ENCODE results near the gene NUDCD2. TPM values are rescaled to one million over a fixed set of nuclear protein-coding genes. Genes with fewer than 3 reads are reported as not detected.

NUDCD2 gene, protein sequence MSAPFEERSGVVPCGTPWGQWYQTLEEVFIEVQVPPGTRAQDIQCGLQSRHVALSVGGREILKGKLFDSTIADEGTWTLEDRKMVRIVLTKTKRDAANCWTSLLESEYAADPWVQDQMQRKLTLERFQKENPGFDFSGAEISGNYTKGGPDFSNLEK
- total RNA-seq = 3.6 and 6.6 TPM in 2 replicates

DNA sequence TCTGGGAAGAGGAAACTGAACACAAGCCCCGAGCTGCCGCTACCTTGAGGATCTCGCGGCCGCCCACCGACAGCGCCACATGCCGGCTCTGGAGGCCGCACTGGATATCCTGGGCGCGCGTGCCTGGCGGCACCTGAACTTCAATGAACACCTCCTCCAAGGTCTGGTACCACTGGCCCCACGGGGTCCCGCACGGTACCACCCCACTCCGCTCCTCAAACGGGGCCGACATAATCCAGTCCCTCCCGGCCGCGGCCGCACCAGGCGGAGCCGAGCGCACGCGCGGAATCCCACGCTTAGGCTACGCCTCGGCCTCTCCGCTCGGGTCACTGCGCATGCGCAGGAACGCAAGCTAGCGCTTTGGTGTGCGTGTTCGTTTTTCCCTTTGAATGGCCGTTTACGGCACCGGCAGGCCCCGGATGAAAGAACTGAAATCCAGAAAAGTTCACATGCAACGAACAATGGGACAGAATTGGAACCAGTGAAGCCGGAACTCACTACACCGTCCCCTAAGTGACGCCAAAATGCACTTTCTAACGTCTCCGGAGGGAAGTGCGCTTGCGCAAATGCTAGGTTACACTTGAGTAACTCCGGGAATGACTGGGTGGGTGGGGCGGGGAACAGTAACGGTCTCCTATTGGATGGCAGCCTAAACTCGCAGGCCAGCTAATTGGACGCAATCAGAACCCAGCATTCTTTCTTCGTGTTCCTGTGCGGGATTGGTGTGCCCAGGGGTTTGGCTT is at the start of gene NUDCD2:
NUDCD2 (minus strand) TSS at position 284 of the 743 bp plus-strand sequence; CDS start at position 232, 52 bp downstream.

DNA sequence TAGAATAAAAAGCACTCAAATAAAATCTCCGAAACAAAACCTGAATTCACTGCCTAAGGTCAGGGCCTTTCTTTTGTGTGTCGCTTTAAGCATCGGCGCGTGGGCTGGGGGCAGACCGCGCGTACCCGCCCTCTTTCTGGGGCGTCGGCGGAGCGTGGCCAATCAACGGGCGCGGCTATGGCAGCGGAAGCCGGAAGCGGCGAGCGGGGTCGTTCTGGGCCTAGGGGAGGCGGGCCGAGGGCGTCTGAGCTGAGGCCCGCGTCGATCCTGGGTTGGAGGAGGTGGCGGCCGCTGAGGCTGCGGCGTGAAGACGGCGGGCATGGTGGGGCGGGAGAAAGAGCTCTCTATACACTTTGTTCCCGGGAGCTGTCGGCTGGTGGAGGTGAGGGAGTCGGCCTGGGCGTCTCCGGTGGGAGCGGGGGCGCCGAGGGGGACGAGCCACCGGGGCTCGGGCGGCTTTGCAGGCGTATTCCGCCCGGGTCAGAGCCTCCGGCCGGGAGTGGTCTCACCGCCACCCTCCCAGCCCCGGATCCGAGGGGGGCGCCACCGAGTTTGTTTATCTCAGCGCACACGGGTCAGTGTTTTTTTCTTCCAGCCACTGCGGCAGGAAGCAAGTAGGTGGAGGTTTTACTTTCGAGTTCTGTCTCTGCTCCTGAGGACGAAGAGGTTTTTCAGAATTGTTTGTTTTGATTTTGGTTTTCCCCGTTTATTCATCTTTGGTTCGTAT is 45.6 kb upstream of the NUDCD2 start, which contains the start of gene MAT2B:
MAT2B (plus strand) TSS at position 252 of the 727 bp plus-strand sequence; CDS start at position 320, 68 bp downstream.

DNA sequence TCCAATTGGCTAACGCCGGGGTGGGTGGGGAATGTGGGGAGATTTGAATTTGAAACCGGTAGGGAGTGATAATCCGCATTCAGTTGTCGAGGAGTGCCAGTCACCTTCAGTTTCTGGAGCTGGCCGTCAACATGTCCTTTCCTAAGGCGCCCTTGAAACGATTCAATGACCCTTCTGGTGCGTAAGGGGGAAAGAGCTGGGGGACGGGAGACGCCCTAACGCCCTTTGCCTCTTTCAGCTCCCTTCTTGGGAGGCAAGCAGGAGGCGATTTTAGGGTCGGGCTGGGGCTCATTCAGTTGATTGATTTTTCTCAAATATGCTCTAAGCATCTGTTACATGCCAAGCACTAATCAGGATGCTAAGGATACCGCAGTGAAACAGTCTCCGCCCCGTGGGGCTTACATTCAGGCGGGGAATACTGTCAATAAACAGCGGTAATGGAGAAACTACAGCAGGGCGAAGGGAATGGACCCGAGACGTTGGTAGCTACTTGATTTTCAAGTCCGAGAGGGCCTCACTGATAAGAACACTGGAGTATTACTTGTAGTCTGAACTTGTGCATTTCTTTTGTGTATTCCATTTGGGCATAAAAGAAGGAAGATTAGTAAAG is 765 bp upstream of the NUDCD2 start, which contains the start of gene HMMR:
HMMR (plus strand) TSS at position 71 of the 610 bp plus-strand sequence; CDS start at position 132, 61 bp downstream.

DNA sequence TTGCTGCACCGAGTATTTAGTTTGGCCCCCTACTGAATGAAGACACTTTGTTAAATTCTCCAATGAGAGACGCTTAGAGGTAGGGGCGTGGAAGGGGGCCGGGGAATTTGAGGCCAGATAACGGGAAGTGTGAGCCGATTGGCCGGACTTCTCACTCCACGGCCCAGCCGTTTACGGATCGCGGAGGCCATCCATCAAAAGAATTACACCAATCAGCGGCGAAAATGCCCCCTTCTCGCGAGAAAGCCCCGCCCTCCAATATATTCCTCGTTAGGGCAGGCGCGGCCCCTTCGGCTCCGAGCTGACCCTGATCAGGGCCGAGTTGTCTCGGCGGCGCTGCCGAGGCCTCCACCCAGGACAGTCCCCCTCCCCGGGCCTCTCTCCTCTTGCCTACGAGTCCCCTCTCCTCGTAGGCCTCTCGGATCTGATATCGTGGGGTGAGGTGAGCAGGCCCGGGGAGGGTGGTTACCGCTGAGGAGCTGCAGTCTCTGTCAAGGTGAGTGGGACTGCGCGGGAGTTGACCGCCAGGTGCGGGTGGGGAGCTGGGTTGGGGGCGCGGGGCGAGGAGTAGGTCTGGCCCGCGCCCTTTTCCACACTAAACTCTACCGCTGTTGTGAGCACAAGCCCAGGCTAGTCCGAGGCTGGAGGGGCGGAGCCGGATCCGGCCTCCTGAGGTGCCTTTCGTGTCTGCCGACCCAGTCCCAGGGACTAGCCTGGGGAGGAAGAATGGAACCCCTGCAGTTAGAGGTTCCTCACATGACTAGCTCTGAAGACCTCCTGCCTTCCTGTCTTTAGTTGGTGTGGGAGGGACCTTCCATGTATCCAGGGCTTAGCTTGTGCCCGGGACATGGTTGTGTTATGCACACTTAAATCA is 22.4 kb downstream of the NUDCD2 start, which contains the start of gene CCNG1:
CCNG1 (plus strand) TSS at position 287 of the 874 bp plus-strand sequence. CDS start 1,662 bp downstream, outside the sequence.

Other genes with a start within 250 kb of the NUDCD2 start
- 229 and 247 TPM in 2 replicates for gene CCNG1, start 22.5 kb downstream of the NUDCD2 start, total RNA-seq
- 2.3 and 2.9 TPM in 2 replicates for gene HMMR, start 530 bp upstream of the NUDCD2 start, total RNA-seq
- gene MAT2B, start 45.5 kb upstream of the NUDCD2 start, total RNA-seq = 36.8 and 39.4 TPM in 2 replicates